Measurements from ENCODE around the gene CLIC2. TPM values are rescaled to one million over a fixed set of nuclear protein-coding genes. Genes with fewer than 3 reads are reported as not detected.
"Not testable (repeated sequence)": the region's sequence is repeated elsewhere in the genome, so short reads cannot be mapped to it uniquely, and the experiment has no call there.

The CLIC2 gene
- total RNA-seq, 1 experiment from 2014 or later, result 0.59 TPM

DNA sequence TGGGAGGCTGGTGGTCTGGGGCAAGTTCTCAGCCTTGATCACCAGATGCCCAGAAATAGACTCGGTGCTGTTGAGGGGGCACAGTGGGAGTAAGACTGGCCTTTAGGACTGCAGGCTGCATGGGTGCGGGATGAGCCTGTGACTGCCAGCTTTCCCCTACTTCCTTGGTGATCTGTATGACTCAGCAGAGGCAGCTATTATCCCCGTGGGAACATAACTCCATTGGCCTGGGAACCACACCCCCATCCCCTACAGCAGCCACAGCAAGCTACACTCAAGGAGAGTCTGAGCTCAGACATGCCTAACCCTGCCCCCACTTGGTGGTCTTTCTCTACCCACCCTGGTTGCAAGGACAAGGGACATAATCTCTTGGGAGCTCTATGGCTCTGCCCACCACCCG, 20.6 kb downstream of the CLIC2 start:
- no peaks in the 10 kb centered on the region for H3K36me3 ChIP-seq (replicated peaks; ENCODE audit: control insufficient read depth, insufficient read depth, low read length)
- no peaks in the 10 kb centered on the region for H3K27me3 ChIP-seq (ENCODE audit: control insufficient read depth, insufficient read depth, low read length)
- no peak for DNase-seq
- no peak overlapping the region for H3K4me3 ChIP-seq (ENCODE audit: insufficient read depth, low read depth, low read length)

DNA sequence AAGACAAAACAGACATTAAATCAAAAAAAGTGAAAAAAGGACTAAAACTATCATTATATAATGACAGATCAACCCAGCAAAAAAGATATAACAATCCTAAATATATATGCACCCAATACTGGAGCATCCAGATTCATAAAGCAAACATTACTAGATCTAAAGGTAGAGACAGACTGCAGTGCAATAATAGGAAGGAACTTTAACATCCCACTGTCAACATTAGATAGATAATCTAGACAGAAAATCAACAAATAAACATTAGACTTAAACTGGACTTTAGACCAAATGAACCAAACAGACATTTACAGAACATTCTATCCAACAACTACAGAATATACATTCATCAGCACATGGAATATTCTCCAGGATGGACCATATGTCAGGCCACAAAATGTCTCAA, 40.6 kb downstream of the CLIC2 start:
- Histone ChIP-seq H3K36me3 (replicated peaks; ENCODE audit: control insufficient read depth, insufficient read depth, low read length) (no peaks in the 10 kb centered on the region), H3K27me3 (ENCODE audit: control insufficient read depth, insufficient read depth, low read length) (no peaks in the 10 kb centered on the region), H3K4me3 (ENCODE audit: insufficient read depth, low read depth, low read length) (no peak overlapping the region)
- no peak for DNase-seq

DNA sequence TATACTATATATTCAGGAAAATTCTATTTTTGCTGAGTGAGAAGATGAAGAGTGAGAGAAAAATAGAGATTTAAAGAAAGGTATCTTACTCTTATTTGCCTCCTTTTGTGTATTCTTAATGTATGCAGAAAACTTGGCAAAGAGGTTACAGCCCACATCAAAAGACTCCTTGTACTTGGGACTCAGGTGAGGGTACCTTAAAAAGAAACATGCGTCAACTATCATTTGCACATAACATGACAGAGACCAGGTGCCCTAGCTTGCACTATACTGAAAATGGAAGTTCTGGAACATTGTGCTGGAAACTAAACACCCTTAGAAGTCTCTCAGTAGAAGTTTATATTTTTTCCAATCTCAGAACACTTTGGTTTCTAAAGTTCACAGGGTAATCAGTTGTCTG, 54.5 kb downstream of the CLIC2 start:
- no peaks in the 10 kb centered on the region for H3K36me3 ChIP-seq (replicated peaks; ENCODE audit: control insufficient read depth, insufficient read depth, low read length)
- no peak overlapping the region for H3K4me3 ChIP-seq (ENCODE audit: insufficient read depth, low read depth, low read length)
- H3K27me3 ChIP-seq (ENCODE audit: control insufficient read depth, insufficient read depth, low read length), result no peaks in the 10 kb centered on the region
- DNase-seq, result no peak

DNA sequence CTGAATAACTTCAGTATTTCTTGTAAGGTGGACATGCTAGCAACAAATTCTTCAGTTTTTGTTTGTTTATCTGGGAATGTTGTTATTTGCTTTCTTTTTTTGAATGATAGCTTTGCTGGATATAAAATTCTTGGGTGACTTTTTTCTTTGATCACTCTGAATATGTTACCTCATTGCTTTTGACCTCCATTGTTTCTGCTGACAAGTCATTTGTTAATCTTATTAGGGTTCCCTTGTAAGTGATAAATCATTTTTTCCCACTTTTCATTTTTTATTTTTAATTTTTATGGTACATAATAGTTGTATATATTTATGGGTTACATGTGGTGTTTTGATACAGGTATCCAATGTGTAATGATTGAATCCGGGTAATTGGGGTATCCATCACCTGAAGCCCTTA, 63.4 kb downstream of the CLIC2 start:
- no peaks in the 10 kb centered on the region for H3K27me3 ChIP-seq (ENCODE audit: control insufficient read depth, insufficient read depth, low read length)
- H3K4me3 ChIP-seq (ENCODE audit: insufficient read depth, low read depth, low read length), result no peak overlapping the region
- H3K36me3 ChIP-seq (replicated peaks; ENCODE audit: control insufficient read depth, insufficient read depth, low read length), result no peaks in the 10 kb centered on the region
- DNase-seq, result no peak

DNA sequence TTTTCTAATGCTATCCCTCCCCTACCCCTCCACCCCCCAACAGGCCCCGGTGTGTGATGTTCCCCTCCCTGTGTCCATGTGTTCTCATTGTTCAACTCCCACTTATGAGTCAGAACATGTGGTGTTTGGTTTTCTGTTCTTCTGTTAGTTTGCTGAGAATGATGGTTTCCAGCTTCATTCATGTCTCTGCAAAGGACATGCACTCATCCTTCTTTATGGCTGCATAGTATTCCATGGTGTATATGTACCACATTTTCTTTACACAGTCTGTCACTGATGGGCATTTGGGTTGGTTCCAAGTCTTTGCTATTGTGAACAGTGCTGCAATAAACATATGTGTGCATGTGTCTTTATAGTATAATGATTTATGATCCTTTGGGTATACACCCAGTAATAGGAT, 66.4 kb downstream of the CLIC2 start:
- not testable (repeated sequence) for H3K4me3 ChIP-seq (ENCODE audit: insufficient read depth, low read depth, low read length); DNase-seq; H3K27me3 ChIP-seq (ENCODE audit: control insufficient read depth, insufficient read depth, low read length); H3K36me3 ChIP-seq (replicated peaks; ENCODE audit: control insufficient read depth, insufficient read depth, low read length)

DNA sequence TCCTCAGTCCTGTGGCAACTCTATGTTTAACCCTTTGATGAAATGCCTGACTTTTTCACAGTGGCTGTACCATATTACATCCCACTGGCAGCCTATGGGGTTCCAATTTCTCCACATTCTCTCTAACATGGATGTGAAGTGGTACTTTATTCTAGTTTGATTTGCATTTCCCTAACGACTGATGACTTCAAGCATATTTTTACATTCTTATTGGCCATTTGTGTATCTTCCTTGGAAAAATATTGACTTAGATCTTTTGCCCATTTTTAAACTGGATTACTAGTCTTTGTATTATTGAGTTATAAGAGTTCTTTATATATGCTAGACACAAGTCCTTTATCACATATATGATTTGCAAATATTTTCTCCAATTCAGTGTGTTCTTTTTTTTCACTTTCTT, 68.0 kb downstream of the CLIC2 start:
- DNase-seq, result no peak
- no peak overlapping the region for H3K4me3 ChIP-seq (ENCODE audit: insufficient read depth, low read depth, low read length)
- H3K27me3 ChIP-seq (ENCODE audit: control insufficient read depth, insufficient read depth, low read length), result peaks cover 2% of the 10 kb centered on the region; the same call in 1 of the 2 replicates
- H3K36me3 ChIP-seq (replicated peaks; ENCODE audit: control insufficient read depth, insufficient read depth, low read length), result no peaks in the 10 kb centered on the region

DNA sequence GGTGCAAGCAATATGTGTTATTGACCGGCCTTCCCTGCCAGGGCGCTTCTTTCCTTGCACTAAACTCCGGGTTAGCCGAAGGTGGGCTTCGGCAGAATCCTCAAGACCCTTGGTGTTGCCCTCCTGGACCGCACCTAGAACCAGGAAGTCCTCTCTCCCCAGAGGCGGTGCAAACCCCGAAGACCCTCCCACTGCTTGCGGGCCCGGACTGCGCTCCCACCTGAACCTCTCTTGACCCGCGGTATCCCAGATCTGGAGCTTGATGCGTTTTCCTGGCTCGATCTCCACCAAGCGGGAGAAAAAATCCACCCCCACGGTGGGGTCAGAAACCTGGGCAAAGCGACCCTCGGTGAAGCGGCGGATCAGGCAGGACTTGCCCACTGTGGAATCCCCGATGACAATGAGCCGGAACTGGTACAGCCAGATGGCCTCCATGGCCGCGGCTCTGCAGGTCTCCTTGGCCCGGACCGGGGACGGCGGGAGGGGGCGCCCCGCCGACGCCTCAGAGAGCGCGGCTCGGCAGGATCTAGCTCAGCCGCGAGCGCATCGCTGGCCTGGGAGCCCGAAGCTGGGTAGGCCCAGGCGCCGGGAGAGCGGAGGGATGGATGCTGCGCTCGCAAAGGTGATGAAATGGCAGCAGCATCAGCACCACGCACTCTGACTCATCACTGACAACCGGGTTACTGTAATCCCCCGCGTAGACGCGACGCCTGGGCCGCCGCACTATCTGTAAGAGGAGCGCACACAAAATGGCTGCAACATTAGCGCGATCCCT, 70.4 kb downstream of the CLIC2 start, which contains the start of gene RAB39B:
Gene RAB39B (minus strand): TSS at position 638 of the 775 bp plus-strand sequence. CDS start 203 bp downstream, at position 435.
- peak; percentile 68 for DNase-seq

DNA sequence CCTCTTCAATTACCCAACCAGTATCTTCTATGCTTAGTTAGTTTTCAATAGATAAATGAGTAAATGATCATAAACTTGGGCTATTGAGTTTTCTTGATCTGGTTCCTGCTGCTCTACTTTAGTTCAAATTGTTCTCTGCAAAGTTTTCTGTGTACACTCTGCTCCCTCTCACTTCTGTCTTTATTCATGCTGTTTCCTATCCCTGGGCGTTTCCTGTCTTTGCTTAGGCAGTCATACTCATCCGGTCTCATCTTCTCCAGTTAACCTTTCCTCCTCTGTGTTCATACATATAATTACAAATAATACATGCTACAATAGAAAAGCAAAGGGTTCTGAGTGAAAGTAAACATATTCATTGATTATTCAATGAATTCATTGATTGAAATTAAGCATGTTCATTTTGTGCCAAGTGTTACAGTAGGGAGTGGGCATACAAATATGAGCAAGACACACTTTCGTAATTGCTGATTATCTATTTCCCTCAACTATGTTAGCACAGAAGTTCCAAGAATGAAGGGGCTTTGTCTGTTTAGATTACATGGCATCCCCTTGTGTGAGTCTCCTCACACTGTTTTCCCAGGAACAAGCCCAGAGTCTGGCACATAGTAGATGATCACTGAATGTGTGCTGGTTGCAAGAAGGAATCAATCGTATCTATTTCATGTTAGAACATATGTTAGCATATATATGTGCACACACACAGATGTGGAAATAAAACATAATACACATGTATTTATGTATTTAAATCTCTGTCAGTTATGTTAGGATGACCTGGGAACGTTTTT, 71.3 kb downstream of the CLIC2 start:
- peak overlapping the region; percentile 60; the same call in 1 of the 2 replicates for H3K4me3 ChIP-seq (ENCODE audit: insufficient read depth, low read depth, low read length)
- no peak for DNase-seq
- H3K36me3 ChIP-seq (replicated peaks; ENCODE audit: control insufficient read depth, insufficient read depth, low read length), result no peaks in the 10 kb centered on the region
- H3K27me3 ChIP-seq (ENCODE audit: control insufficient read depth, insufficient read depth, low read length), result peaks cover 2% of the 10 kb centered on the region; the same call in 1 of the 2 replicates

More for the DNA sequence above, 70.4 kb downstream of the CLIC2 start, which contains the start of gene RAB39B:
- Histone ChIP-seq H3K36me3 (replicated peaks; ENCODE audit: control insufficient read depth, insufficient read depth, low read length) (no peaks in the 10 kb centered on the region), H3K4me3 (ENCODE audit: insufficient read depth, low read depth, low read length) (peak within 1 kb of the TSS; percentile 60), H3K27me3 (ENCODE audit: control insufficient read depth, insufficient read depth, low read length) (peaks cover 2% of the 10 kb centered on the region; the same call in 1 of the 2 replicates)

DNA sequence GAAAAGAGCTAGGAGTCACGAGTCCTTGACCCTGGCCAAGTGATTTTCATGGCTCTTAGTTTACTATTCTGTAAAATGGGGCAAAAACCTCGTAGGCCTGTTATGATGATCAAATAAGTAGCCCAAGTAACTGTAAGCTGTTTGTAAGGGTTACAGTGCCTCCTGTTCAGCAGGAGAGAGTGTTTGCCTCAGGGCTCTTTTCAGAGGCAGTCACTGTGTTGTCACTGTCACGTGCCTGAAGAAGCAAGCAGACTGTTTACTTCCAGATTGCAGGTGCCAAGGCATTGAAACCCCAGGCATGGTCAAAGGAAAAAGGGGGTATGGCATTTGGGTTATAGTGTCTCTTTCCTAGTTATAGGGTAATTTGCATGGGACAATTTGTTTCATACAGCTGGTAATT, 74.7 kb downstream of the CLIC2 start:
- DNase-seq, result no peak
- peaks cover 2% of the 10 kb centered on the region; the same call in 1 of the 2 replicates for H3K27me3 ChIP-seq (ENCODE audit: control insufficient read depth, insufficient read depth, low read length)
- H3K4me3 ChIP-seq (ENCODE audit: insufficient read depth, low read depth, low read length), result no peak overlapping the region
- H3K36me3 ChIP-seq (replicated peaks; ENCODE audit: control insufficient read depth, insufficient read depth, low read length), result no peaks in the 10 kb centered on the region

DNA sequence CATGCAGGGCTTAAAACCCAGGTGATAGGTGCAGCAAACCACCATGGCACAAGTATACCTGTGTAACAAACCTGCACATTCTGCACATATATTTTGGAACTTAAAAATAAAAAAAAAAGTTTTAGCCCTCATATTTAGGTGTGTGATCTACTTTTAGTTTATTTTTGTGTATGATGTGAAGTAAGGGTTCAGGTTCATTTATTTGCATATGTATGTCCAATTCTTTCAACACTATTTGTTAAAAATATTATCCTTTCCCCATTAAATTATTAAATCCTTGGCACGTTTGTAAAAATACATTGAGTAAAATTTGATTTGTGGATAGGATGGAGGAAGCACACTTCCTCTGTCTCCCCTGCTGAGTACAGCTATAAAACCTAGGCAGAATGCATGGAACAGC, 83.0 kb downstream of the CLIC2 start:
- H3K4me3 ChIP-seq (ENCODE audit: insufficient read depth, low read depth, low read length), result no peak overlapping the region
- no peaks in the 10 kb centered on the region for H3K27me3 ChIP-seq (ENCODE audit: control insufficient read depth, insufficient read depth, low read length)
- DNase-seq, result no peak
- H3K36me3 ChIP-seq (replicated peaks; ENCODE audit: control insufficient read depth, insufficient read depth, low read length), result no peaks in the 10 kb centered on the region

DNA sequence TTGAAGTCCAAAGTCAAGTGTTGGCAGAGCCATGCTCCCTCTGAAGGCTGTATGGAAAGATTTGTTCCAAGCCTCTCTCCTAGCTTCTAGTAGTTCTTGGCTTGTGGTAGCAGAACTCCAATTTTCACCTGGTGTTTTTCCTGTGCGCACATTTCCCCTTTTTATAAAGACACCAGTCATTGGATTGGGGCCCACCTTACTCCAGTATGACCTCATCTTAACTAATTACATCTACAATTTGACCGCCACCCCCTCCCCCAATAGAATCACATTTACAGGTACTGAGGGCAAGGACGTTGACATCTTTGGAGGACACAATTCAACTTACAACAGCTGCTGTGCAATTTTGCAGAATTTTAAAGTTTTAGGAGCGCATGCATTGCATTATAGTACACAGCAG, 86.9 kb downstream of the CLIC2 start:
- Histone ChIP-seq H3K4me3 (ENCODE audit: insufficient read depth, low read depth, low read length) (no peak overlapping the region), H3K36me3 (replicated peaks; ENCODE audit: control insufficient read depth, insufficient read depth, low read length) (no peaks in the 10 kb centered on the region), H3K27me3 (ENCODE audit: control insufficient read depth, insufficient read depth, low read length) (no peaks in the 10 kb centered on the region)
- DNase-seq, result no peak

DNA sequence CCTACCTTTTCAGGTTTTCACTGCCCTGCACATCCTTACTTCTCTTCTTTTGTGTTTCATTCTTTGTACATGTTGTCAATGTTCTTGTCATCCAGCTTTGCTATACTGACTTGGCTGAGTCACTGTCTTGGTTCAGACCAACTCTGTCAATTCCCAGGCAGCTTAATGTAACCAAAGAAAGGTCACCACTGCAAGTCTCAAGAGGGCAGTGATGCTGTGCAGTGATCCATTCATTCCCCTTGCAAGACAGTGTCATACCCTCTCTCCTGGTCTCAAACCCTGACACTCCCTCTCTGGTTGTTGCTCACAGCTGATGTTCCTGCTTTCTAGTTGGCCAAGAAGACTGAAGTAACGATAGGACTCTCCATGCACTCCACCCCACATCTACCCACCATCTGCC, 87.7 kb downstream of the CLIC2 start:
- DNase-seq, result no peak
- Histone ChIP-seq H3K4me3 (ENCODE audit: insufficient read depth, low read depth, low read length) (no peak overlapping the region), H3K27me3 (ENCODE audit: control insufficient read depth, insufficient read depth, low read length) (no peaks in the 10 kb centered on the region), H3K36me3 (replicated peaks; ENCODE audit: control insufficient read depth, insufficient read depth, low read length) (no peaks in the 10 kb centered on the region)

DNA sequence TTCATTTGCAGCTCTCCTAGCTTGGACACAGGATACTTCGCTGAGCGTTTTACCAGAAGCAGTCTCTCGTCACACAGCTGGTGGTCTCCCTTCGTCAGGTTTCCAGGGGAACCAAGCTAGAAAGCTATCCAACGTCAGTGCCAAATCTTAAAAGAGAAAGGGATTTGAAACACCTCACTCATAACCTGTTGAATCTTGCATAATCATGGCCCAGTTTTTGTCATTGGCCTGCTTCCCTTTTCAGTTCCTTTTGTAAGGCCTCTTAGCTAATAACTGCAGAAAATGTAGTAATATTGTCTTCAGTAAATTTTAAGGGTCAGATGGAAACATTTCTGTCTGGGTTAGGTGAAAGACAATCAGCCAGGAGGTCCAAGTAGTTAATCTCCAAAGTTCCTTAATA, 92.1 kb downstream of the CLIC2 start:
- no peak for DNase-seq
- no peaks in the 10 kb centered on the region; the same call in 1 of the 2 replicates for H3K36me3 ChIP-seq (replicated peaks; ENCODE audit: control insufficient read depth, insufficient read depth, low read length)

DNA sequence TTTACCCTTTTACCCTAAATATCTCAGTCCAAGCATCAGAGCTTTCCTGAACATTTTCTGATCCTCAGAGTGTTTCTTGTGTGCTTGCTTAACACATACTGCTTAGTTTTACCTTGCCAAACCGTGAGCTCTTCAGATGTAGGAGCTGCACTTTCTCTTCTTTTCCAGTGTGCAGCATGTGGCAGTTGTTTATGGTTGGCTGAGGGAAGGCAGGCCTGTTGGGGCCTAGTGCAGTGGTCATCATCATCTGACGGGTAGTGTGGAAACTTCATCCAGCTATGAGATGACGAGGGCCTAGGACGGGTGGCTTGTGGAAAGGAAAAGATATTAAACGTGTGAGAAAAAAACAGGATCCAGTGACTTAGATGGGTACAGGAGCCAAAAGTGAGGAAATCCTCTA, 96.7 kb downstream of the CLIC2 start:
- H3K27me3 ChIP-seq (ENCODE audit: control insufficient read depth, insufficient read depth, low read length), result no peaks in the 10 kb centered on the region
- DNase-seq, result no peak

More for the DNA sequence above, 92.1 kb downstream of the CLIC2 start:
- Histone ChIP-seq H3K27me3 (ENCODE audit: control insufficient read depth, insufficient read depth, low read length) (no peaks in the 10 kb centered on the region), H3K4me3 (ENCODE audit: insufficient read depth, low read depth, low read length) (no peak overlapping the region)

DNA sequence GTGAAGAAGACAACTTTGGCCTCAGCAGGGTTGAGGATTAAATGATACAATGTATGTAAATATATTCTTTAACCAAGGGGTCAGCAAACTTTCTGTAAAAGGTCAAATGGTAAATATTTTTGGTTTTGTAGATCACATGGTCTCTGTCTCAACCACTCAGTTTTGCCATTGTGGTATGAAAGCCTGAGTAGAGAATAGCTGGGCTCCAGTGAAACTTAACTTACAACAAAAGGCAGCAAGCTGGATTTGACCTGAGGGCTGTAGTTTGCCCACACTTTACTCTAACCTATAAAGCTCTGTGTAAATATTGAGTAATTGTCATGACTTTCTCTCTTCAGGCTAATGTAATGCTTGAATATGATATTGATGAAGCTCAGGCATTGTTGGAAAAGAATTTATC, 98.5 kb downstream of the CLIC2 start:
- peaks cover 2% of the 10 kb centered on the region for H3K36me3 ChIP-seq (replicated peaks; ENCODE audit: control insufficient read depth, insufficient read depth, low read length)
- no peak for DNase-seq
- no peak overlapping the region for H3K4me3 ChIP-seq (ENCODE audit: insufficient read depth, low read depth, low read length)
- no peaks in the 10 kb centered on the region for H3K27me3 ChIP-seq (ENCODE audit: control insufficient read depth, insufficient read depth, low read length)

More for the DNA sequence above, 96.7 kb downstream of the CLIC2 start:
- Histone ChIP-seq H3K36me3 (replicated peaks; ENCODE audit: control insufficient read depth, insufficient read depth, low read length) (peaks cover 2% of the 10 kb centered on the region; the same call in 1 of the 2 replicates), H3K4me3 (ENCODE audit: insufficient read depth, low read depth, low read length) (no peak overlapping the region)
